SK-N-SH (cell line): ENCODE results near the gene CHSY1. TPM values are rescaled to one million over a fixed set of nuclear protein-coding genes. Genes with fewer than 3 reads are reported as not detected.

Experiments used
- CTCF ChIA-PET: fragments of 300-600, 350-600 bp; formaldehyde crosslinking; extraction: SDS; loops from one replicate; lab custom pipeline; 2021; lab: Yijun Ruan, JAX
- POLR2A ChIA-PET: fragments of 350-600 bp; sonication (Branson Sonifier 250); formaldehyde crosslinking; extraction: SDS; loops from one replicate; lab custom pipeline; 2020; ENCODE audit warnings: antibody characterized with exemption, inconsistent platforms; lab: Yijun Ruan, JAX
- DNase-seq: peaks from one replicate; pipeline ENCODE4 v3.0.0; 2012
- H2AFZ ChIP-seq: fragments of 200-600 bp; sonication (generic); 2 replicates; pipeline ENCODE4 v1.8.1; 2016; ENCODE audit warnings: antibody characterized with exemption, mild to moderate bottlenecking, low read depth
- H3F3A ChIP-seq: fragments of 200-600 bp; sonication (generic); replicated peaks from 2 replicates; pipeline ENCODE3; 2016; ENCODE audit warnings: antibody characterized with exemption, mild to moderate bottlenecking; ENCODE audit not compliant: insufficient read depth
- H3K27ac ChIP-seq, 2 experiments: fragments of 200-500 bp in 1 of 2; fragments of 200-600 bp in 1 of 2; sonication (Bioruptor generic) in 1 of 2; sonication (generic), shearing (Covaris generic) in 1 of 2; 2 replicates each; pipeline versions ENCODE4 v1.5.1 to v1.6.1; 2014 to 2016; ENCODE audit warnings: low read depth in 2 of 2, inconsistent platforms in 1 of 2, low read length in 1 of 2, mild to moderate bottlenecking in 1 of 2, mixed read lengths in 1 of 2
- H3K27me3 ChIP-seq: fragments of 200-600 bp; sonication (generic), shearing (Covaris generic); 2 replicates; pipeline ENCODE4 v1.6.1; 2016; ENCODE audit warnings: mixed run types; ENCODE audit not compliant: insufficient read depth
- H3K36me3 ChIP-seq, 2 experiments: fragments of 200-500 bp in 1 of 2; fragments of 200-600 bp in 1 of 2; sonication (Bioruptor generic) in 1 of 2; sonication (generic) in 1 of 2; replicated peaks in 1 of 2; 2 replicates each; pipeline versions ENCODE3 to v1.5.1; 2014 to 2016; ENCODE audit warnings: low read length in 1 of 2, mild to moderate bottlenecking in 1 of 2; ENCODE audit not compliant: insufficient read depth in 2 of 2, control insufficient read depth in 1 of 2
- H3K4me1 ChIP-seq, 2 experiments: fragments of 200-500 bp in 1 of 2; fragments of 200-600 bp in 1 of 2; sonication (Bioruptor generic) in 1 of 2; sonication (generic), shearing (Covaris generic) in 1 of 2; 2 replicates each; pipeline versions ENCODE4 v1.5.1 to v1.6.1; 2014 to 2016; ENCODE audit warnings: low read depth in 1 of 2, low read length in 1 of 2, mixed run types in 1 of 2; ENCODE audit not compliant: insufficient read depth in 2 of 2, control insufficient read depth in 1 of 2
- H3K4me2 ChIP-seq: fragments of 200-600 bp; sonication (generic), shearing (Covaris generic); 2 replicates; pipeline ENCODE4 v1.6.1; 2017; ENCODE audit warnings: mixed run types
- H3K4me3 ChIP-seq, 2 experiments: fragments of 200-500 bp in 1 of 2; fragments of 200-600 bp in 1 of 2; sonication (Bioruptor generic) in 1 of 2; sonication (generic), shearing (Covaris generic) in 1 of 2; 2 replicates each; pipeline versions ENCODE4 v1.5.1 to v1.8.1; 2014 to 2016; ENCODE audit warnings: low read depth in 2 of 2, inconsistent platforms in 1 of 2, low read length in 1 of 2, mild to moderate bottlenecking in 1 of 2, mixed read lengths in 1 of 2, moderate library complexity in 1 of 2
- H3K79me2 ChIP-seq: fragments of 200-600 bp; sonication (generic); 2 replicates; pipeline ENCODE4 v1.8.1; 2017; ENCODE audit warnings: mild to moderate bottlenecking; ENCODE audit not compliant: insufficient read depth
- H3K9ac ChIP-seq: fragments of 200-600 bp; sonication (generic); 2 replicates; pipeline ENCODE4 v1.6.1; 2017; ENCODE audit warnings: mixed run types
- H3K9me2 ChIP-seq: fragments of 200-600 bp; sonication (generic); 2 replicates; pipeline ENCODE4 v1.6.1; 2017; ENCODE audit warnings: mixed run types
- H3K9me3 ChIP-seq: fragments of 200-600 bp; sonication (generic); 2 replicates; pipeline ENCODE4 v1.6.1; 2017; ENCODE audit warnings: mixed run types, mild to moderate bottlenecking, moderate library complexity
- H4K20me1 ChIP-seq: fragments of 200-600 bp; sonication (generic); 2 replicates; pipeline ENCODE4 v1.6.1; 2017; ENCODE audit warnings: mild to moderate bottlenecking, mixed run types; ENCODE audit not compliant: insufficient read depth
- CTCF ChIP-seq: fragments of 200-600 bp; sonication (generic); IDR thresholded peaks from 2 replicates; pipeline ENCODE4 v1.6.1; 2017; ENCODE audit warnings: antibody characterized with exemption, mild to moderate bottlenecking, moderate library complexity
- FOXJ3 ChIP-seq: sonication (generic); formaldehyde crosslinking; IDR thresholded peaks from 2 replicates; pipeline ENCODE4 v1.5.1; 2020; ENCODE audit warnings: mild to moderate bottlenecking, missing genetic modification reagents
- FOXM1 ChIP-seq: IDR thresholded peaks from 2 replicates; pipeline ENCODE4 v1.4.0; 2012; ENCODE audit warnings: low read depth, mild to moderate bottlenecking
- GABPA ChIP-seq: IDR thresholded peaks from 2 replicates; pipeline ENCODE4 v1.4.0; 2012; ENCODE audit warnings: low read depth, mild to moderate bottlenecking
- MXI1 ChIP-seq: IDR thresholded peaks from 2 replicates; pipeline ENCODE4 v1.6.1; 2012; ENCODE audit warnings: mild to moderate bottlenecking, low read depth, low read length, improper control_type of control experiment
- RFX5 ChIP-seq: IDR thresholded peaks from 2 replicates; pipeline ENCODE4 v1.6.1; 2012; ENCODE audit warnings: mild to moderate bottlenecking, improper control_type of control experiment, low read length
- SIN3A ChIP-seq: IDR thresholded peaks from 2 replicates; pipeline ENCODE4 v1.6.1; 2012; ENCODE audit warnings: low read depth, mild to moderate bottlenecking, low read length, moderate library complexity, borderline replicate concordance
- USF1 ChIP-seq: IDR thresholded peaks from 2 replicates; pipeline ENCODE4 v1.4.0; 2012; ENCODE audit warnings: low read depth, borderline replicate concordance
- YY1 ChIP-seq: IDR thresholded peaks from 2 replicates; pipeline ENCODE4 v1.4.0; 2012; ENCODE audit warnings: low read depth, mild to moderate bottlenecking
- WGBS: methylation state at CpG from one replicate; pipeline ENCODE4 v1.1.6; 2017; ENCODE audit warnings: low lambda C conversion rate; 5-methylcytosine and 5-hydroxymethylcytosine counted together
- polyA plus RNA-seq, 3 experiments: library from polyadenylated mRNA; depleted of rRNA; stranded (reverse); fragments of >200 nt; gene quantifications; 2 replicates each; pipeline ENCODE4 v1.2.3, GENCODE V29; 2012
- TF ChIP-seq, protein P1 (sequence below): fragments of 150-350 bp; IDR thresholded peaks from 2 replicates; pipeline ENCODE4 v1.6.1; 2017; ENCODE audit warnings: antibody characterized with exemption, low read length, low read depth, borderline replicate concordance

The CHSY1 gene
- polyA plus RNA-seq, 1 of the 3 experiments (the other 2 are of a cell fraction), result 15.7 TPM

- Histone ChIP-seq H4K20me1 (peaks cover 100% of the 10 kb centered on the region), H3K9ac (no peak overlapping the region), H2AFZ (no peak overlapping the region), H3K27ac (no peak overlapping the region), H3K27me3 (no peaks in the 10 kb centered on the region), H3K4me2 (no peak overlapping the region), H3K4me3 (no peak overlapping the region), H3K9me3 (no peaks in the 10 kb centered on the region), H3K79me2 (peaks cover 100% of the 10 kb centered on the region), H3K36me3 (peaks cover 0 to 16% of the 10 kb centered on the region in 2 experiments), H3K9me2 (0 out of 2 replicates have a peak, but pooled peaks cover 3% of the 10 kb centered on the region), H3K4me1 (peaks cover 15 to 34% of the 10 kb centered on the region in 2 experiments; a peak in 2 of 4 replicates), H3F3A (no peaks in the 10 kb centered on the region)
- DNase-seq, result no peak
- 77% methylated on average over 6 of the region's 6 CpGs for WGBS
- POLR2A ChIA-PET, result no interaction called here
- CTCF ChIA-PET, result interaction anchor here (1.1 to 1.5 kb wide), 3 partner anchors 9 to 235 kb away, joined by 3 to 4 read pairs (median 4); partner anchors contain the start of gene CHSY1
- TF ChIP-seq SIN3A (no peak), FOXM1 (no peak), GABPA (no peak), USF1 (no peak), YY1 (no peak), FOXJ3 (CRISPR knock-in tag) (no peak), CTCF (no peak), MXI1 (no peak), RFX5 (no peak)
- TF ChIP-seq, protein P1, sequence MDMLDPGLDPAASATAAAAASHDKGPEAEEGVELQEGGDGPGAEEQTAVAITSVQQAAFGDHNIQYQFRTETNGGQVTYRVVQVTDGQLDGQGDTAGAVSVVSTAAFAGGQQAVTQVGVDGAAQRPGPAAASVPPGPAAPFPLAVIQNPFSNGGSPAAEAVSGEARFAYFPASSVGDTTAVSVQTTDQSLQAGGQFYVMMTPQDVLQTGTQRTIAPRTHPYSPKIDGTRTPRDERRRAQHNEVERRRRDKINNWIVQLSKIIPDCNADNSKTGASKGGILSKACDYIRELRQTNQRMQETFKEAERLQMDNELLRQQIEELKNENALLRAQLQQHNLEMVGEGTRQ, result no peak
- TF ChIP-seq, all 33 proteins: peak for 0
Measured at GRCh38 chr15:101242999-101243336, 8.9 kb downstream of the CHSY1 start.

DNA sequence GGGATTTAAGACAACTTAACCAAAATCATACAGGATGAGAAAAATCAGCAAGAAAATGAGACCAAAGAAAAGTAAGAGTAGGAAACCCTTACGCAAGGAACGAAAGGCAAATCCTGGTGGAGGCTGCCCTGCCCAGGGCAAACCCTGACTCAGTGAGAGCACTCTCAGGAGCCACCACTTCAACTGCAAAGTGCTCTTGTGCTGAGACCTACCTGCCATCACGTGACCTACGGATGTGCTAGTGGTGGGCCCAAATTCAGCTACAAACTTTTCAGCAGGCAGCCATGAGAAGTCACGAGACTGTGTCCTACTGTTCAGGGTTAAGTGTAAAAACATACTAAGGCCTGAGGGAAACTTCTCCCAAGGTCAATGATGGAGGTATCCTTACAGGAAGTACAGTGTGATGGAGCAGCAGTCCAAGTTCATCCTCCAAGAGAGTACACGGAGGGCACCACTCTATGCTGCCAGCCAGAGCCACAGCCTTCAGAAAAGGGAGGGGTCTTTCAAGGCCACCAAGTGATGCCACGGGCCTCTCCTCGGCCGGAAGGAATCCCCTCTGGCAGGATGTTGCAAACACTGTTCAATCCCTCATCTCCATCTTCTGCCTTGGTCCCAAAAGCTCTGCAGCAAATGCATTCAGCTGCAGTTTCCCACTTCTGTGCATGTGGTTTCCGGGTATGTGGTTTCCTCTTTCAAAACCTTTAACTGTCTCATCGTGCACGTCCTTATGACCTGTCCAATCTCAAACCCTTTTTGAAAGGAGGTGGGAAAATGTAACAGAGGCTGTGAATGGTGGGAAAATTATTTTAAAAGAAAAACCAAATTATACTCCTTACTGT is 9.5 kb downstream of the CHSY1 start:
- Histone ChIP-seq H3K4me3 (no peak overlapping the region), H3K27ac (no peak overlapping the region), H3K36me3 (peaks cover 0 to 13% of the 10 kb centered on the region in 2 experiments), H4K20me1 (peaks cover 97% of the 10 kb centered on the region), H3K9me3 (no peaks in the 10 kb centered on the region), H3K4me1 (peaks cover 15 to 31% of the 10 kb centered on the region in 2 experiments; a peak in 1 of 4 replicates), H3K4me2 (no peak overlapping the region), H3K9ac (no peak overlapping the region), H3K27me3 (no peaks in the 10 kb centered on the region), H3F3A (no peaks in the 10 kb centered on the region), H3K79me2 (peaks cover 100% of the 10 kb centered on the region), H3K9me2 (0 out of 2 replicates have a peak, but pooled peaks cover 3% of the 10 kb centered on the region), H2AFZ (no peak overlapping the region)
- ChIA-PET POLR2A (interaction anchor here (1.0 kb wide), 1 partner anchor 10 kb away, joined by 3 read pairs; no protein-coding TSS in a partner anchor), CTCF (interaction anchor here (0.7 to 1.5 kb wide), 5 partner anchors 9 to 234 kb away, joined by 3 to 4 read pairs (median 3); partner anchors contain the start of gene CHSY1)
- DNase-seq, result no peak
- WGBS, result 91% methylated on average over 12 of the region's 12 CpGs
- no peak for TF ChIP-seq USF1
